GM21360 (cell line): ENCODE results near the gene CTTN.

Experiments used
- ATAC-seq: cut with Tn5 transposase; IDR thresholded peaks from one replicate; pipeline ENCODE4 v1.9.1; 2021; ENCODE audit warnings: mild to moderate bottlenecking, moderate library complexity; ENCODE audit not compliant: unreplicated experiment

Gene CTTN

DNA sequence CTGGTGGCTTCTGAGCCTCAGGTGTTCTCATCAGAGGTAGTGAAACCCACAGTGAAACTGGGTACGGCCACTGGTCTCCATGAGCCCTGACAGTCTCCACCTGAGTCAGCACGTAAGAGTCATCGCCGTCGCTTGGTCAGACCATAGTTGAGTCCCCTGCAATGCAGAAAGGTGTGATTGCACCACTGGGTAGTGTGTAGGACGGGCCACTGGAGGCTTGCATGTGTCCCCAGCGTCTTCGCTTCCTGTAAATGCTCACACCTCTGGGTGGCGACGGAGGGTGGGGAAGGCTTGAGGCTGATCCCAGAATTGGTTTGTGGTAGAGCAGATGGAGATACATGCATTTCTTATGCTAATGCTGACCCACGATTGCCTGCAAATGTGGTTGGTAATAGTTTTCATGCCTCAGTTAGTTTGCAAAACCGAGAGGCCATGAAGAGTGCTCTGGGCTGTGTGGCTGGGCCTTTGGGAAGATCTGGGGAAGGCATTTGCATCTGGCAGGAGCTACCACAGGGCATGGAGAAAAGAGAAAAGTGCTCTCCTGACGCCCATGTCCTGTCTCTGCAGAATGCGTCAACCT, 26.5 kb downstream of the CTTN start:
- no peak for ATAC-seq

DNA sequence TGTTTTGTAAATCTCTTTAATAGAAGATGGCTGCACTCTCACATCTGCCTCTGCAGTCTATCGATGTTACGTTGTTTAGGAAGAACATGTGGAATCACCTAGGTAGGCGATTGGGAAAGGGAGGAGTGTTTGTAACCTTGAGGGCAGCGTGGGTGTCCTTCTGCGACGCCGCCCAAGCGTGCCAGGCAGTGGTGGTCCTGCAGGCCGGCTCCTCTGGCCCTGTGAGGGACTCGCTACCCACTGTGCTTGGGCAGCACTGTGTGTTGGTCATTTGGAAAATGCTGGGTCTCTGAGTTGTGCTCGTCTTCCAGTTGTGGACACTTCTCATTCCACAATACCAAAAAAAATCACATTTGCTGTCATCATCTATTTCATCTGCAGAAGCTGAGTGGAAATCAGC, 29.1 kb downstream of the CTTN start:
- no peak for ATAC-seq

DNA sequence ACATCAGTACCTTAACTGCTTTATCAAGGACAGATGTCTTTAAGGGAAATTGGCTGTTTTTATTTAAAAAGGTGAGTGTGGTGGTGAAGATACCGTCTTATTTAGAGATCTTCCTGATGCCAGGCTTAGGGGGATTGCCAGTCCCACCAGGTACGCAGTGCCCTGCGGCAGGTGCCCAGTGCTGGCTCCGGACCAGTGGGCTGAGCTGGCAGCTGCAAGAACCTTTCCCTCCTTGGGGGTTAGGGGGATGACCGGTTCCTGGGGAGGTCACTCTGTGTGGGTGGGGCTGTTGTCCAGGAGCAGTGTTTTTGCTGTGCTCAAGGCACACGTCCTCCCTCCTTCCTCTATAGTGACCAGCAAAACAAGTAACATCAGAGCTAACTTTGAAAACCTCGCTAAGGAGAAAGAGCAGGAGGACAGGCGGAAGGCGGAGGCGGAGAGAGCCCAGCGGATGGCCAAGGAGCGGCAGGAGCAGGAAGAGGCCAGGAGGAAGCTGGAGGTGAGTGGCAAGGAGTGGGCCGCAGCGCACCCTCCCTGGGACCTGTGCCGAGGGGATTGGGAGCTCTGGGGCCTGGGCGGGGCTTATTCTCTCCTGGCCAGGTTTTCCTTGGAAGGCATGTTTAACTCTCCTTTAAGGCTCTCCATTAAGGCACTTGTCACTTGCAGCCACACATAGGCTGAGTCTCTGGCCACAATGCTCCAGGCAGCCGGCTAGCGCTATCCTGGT, 30.5 kb downstream of the CTTN start:
- ATAC-seq: no peak

DNA sequence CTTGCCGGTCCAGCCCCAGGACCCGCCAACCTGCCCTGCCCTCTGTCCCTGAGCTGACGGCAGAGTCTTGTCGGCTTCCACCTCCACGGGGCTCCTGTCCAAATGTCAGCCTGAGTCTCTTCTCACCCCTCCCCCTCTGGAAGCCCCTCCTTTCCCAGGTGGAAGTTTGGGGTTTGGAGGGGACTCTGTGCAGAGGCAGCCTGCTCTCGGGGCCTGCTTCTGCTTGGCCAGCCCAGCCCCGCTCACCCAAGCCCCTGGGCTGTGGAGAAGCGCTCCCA, 31.0 kb downstream of the CTTN start:
- ATAC-seq: no peak

DNA sequence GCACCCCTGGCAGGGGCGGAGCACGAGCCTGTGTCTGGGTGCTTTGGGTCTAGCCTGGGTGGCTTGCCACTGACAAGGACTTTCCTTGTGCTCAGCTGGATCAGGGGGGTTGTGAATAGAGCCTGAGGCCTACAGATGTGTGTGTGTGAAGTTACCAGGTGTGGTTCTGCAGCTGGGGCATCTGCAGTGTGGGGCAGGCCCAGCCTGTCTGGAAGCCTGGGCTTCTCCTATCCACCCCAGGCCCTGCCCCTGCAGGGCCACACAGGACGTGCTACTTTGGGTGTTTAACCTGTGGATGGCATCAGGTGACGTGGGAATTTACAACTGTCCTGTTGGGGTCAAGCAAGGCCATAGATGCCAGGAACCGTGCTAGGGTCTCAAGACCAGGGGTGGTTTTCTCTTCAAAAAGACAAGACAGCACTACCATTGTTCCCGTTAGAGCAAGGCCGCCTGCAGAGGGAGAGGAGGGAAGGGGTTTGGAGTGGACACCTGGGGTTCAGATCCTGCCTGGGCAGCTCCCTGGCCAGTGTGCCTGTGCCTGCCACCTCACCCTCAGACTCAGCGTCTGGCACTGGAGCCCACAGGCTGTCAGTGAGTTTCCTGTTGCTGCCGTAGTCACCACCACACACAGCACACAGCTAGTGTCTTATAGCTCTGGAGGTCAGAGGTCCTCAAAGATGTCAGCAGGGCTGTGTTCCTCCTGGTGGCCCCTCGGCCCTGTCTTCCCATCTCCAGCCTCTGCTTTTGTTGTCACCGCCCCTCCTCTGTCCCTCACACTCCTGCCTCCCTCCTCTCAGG, 31.6 kb downstream of the CTTN start:
- no peak for ATAC-seq

DNA sequence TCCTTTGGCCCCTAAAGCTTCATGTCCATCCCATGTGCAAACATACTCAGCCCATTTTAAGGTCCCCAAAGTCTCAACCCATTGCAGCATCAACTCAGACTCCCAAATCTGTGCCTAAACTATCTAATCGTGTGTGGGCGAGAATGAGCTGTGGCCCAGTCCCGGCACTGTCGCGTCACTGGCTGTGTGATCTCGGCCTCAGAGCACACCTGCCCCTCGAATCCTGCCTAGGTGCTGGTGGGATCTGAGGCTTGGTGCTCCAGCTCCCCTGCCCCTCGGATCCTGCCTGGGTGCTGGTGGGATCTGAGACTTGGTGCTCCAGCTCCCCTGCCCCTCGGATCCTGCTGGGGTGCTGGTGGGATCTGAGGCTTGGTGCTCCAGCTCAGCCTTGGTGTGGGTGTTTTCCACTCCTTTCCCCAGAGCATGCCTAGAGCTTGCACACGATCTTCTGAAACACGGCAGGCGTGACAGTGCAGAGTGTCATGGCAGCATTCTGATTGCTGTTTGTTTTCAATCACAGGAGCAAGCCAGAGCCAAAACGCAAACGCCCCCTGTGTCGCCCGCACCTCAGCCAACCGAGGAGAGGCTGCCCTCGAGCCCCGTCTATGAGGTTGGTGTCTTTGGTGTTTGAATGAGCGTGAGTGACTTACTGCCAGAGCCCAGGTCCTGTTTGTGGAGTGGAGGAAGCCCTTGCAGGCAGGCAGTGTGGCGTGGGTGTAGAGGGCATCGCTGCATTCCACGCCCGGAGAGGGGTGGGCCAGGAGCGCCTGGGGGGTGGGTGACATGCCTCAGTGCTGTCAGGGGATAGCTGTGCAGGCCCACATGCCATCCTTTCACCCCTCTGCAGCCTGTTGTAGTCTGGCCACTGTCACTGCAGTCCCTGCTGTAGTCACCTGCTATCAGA, 32.6 kb downstream of the CTTN start:
- ATAC-seq: no peak

DNA sequence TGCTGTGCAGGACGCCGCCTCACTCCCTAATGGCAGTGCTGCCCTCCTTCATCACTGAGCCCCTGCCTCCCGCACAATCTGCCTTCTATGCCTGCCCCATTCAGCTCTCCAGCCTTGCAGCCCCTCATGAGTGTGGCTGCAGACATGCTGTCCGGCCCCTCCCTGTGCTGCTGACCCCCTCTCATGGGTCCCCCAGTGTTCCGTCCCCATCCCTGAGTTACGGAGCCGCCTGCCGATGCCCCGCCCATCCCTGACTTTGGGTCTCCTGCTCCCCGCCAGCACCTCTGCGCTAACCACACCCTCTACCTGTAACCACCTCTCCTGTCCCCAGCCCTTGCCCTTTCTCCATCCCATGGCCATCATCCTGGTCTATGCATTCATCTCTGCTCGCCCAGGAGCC, 33.3 kb downstream of the CTTN start:
- no peak for ATAC-seq

DNA sequence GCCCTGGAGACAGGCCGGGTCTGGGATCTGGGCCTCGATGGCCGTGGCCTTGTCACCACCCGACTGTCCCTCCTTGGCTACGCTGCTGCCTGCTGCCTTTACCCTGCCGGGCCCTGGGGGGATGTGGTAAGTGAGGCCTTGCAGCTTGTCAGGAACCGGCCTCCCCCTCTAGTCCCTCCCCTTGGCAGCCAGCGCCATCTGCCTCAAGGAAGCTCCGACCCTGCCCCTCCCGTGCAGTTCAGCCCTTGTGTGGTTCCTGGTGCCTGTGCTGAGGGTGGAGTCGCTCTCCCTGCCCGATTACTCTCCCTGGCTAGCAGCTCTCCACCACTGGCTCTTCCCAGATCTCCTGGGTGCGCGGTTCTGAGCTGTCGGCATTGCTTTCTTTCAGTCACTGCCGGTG, 33.7 kb downstream of the CTTN start:
- no peak for ATAC-seq

DNA sequence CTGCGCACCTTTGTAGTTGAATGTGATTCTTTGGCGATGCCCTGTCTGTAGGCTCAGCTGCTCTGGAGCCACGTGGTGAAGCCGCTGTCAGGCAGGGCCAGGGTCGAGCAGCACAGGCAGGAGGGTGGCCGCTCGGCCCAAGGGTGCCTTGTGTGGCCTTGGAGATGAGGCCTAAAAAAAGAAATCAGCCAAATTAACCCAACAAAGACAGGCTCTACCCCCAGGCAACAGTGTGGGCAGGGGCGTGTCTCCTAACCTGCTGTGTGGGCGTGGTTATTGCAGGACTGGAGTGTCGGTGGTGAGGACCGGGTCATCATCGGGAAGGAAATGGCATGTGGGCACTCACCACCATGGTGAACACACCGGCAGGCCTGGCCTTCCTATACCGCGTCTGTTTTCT, 34.3 kb downstream of the CTTN start:
- no peak for ATAC-seq

DNA sequence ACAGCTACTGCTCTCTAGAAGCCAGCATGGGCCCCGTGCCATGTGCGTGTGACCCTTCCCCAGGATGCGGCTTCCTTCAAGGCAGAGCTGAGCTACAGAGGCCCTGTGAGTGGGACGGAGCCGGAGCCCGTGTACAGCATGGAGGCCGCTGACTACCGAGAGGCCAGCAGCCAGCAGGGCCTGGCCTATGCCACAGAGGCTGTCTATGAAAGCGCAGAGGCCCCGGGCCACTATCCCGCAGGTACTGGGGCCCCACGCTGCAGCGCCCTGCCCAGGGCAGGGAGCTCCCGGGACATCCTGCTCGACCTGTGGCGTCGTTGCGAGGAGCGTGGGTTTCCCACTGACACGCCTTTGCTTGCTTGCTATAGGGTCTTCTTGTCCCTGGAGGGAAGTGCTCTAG, 34.7 kb downstream of the CTTN start:
- ATAC-seq: no peak

DNA sequence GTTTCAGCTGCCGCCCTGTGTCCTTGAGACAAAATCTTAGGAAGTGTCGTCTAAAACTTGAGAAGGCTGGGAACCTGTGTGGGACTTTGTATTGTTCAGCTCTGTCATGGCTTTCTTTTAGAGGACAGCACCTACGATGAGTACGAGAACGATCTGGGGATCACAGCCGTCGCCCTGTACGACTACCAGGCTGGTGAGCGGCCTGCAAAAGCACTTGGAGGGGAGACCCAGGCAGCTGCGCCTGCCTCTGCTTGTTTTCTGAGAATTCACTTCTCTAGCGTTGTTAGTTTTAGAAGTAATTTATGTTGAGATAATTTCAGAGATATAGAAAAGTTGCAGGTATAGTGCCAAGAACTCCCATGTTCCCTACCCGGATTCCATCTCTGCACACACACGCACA, 35.2 kb downstream of the CTTN start:
- ATAC-seq: no peak

DNA sequence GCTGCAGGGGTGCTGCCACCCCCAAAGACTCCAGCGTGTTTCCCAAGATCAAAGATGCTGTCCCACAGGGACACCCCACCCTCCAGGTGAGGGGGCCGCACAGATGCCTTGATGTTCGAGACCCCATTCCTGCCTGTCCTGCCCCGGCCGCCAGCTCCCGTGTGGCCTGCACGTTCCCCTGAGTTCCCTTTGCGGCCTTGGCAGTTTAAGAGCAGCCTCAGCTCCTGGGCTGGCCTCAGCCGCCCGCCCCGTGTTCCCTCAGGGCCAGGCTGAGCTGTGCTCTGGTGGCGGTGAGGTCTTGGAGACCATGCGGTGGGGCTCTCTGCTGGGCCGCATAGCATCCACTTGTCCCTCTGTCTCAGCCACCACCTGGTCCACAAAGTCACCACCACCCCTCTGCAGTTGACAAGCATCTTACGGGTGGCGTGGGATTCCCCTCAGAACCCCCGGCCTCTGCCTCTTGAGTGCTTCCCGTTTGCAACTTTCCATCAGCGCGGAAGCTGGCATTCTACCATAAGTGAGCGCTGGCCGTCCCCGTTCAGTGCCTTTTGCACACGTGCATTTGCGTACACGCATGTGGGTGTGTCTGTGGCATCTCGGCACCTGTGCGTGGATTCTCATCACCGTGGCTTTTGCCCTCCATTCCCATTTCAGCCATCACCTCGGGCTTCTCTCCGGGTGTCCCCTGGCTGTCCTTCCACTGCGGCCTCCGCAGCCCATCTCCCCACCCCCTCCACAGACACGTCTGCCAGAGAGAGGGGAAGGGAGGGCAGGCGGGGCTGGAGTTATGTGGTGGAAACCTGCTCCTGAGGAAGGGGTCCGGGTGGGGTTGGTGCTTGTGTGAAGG, 35.9 kb downstream of the CTTN start:
- no peak for ATAC-seq

DNA sequence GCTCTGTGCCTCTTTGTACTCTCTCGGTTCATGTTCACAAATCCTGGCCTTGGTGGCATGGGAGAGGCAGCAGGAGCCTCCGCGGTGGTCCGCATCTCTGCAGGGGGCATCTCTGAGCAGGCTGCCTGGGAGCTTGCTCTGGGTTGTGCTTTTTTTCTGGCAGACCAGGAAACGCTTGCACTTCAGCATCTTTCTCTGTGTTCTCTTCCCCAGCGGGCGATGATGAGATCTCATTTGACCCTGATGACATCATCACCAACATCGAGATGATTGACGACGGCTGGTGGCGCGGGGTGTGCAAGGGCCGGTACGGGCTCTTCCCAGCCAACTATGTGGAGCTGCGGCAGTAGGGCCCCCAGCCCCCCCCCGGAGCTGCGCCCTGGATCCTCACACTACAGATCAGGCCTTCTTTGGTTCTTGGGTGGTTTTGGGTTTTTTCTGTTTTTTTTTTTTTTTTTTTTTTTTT, 36.5 kb downstream of the CTTN start:
- no peak for ATAC-seq

DNA sequence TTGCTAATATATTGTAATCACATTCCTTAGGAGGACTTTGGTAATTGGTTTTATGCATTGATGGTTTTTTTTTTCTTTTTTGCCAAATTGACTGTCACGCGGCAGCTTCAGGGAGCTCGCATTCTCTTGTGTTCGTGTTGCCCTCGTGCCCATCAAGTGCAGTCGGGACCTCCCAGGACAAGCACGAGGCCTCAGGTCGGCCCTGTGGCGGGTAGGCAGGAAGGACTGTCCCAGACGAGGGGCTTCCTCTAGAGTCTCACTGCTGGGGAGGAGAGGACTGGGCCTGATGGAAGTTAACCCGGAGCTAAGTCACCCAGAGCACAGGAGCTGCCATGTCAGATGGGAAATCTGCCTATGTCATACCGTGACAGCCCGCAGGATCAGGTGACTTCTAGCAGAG, 37.0 kb downstream of the CTTN start:
- ATAC-seq: no peak

DNA sequence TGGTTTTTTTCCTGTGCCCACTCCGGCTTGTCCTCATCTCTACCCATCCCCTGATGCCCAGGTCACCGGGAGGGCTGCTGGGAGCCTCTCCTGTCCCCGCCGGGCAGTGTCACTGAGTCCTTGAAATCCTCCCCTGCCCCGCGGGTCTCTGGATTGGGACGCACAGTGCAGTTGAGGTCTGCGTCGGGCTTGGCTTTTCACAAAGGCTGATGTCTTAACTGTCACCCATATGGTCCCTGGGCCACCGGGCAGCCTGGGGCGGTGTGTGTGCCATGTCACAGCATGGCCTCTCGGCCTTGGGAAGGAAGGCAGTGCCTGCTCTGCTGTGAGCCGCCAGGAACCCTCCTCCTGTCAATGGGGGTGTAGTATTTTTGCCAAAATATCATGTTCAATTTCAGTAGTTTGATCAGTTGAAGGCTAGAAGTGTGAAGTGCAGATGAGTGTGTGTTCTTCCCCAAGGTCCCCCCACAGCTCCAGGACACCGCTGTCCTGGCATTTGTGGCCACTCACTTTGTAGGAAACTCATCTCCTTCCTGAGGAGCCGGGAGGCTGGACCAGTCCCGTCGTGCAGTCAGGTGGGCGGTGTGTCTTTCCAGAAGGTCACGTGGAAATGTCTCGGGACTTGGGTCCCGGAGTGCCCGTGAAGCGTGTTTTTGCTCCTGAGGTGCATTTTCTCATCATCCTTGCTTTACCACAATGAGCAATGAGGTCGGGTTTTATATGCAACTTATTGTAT, 37.6 kb downstream of the CTTN start:
- ATAC-seq: no peak

DNA sequence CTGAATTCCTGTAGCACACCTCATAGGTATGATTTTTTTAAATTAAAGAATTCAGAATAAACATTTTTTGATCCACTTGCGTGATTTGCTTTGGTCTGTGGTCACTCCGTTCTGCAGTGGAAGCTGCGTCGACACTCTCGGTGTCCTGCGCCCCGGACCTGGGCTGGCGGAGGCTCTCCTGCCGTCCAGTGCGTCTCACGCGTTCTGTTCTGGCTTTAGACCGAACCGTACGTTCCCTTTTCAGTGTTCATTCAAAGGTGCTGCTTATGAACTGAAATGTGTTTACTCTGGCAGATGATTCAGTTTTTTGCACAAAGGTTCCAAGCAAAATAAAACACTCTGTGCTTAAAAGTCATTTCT, 38.2 kb downstream of the CTTN start:
- ATAC-seq: no peak

DNA sequence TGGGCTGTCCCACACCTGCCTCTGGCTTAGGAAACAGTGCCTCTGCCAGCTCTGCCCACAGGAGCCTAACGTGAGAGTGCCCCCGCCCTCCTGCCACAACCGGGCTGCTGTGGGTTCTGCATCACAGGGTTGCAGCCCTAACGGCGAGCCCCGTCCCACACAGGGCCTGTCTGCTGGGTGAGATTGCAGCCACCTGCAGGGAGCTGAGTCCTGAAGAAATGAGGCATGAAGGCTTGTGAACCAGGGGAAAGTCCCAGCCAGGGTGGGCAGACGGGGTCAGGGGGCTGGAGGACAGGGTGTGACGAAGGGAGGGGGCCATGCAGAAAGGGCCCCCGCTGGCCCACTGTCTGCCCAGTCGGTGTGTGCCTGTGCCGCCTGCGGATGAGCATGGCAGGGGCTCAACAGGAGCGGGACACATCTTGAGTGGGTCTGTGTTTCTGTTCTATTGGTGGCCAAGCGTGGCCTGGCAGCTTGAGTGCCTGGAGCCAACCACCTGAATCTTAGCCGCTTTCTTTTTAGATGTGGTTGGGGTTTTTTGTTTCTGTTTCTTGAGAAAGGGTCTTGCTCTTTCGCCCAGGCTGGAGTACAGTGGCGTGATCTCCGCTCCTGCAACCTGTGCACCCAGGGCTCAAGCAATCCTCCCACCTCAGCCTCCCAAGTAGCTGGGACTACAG, 38.9 kb downstream of the CTTN start:
- ATAC-seq: peak; percentile 60

DNA sequence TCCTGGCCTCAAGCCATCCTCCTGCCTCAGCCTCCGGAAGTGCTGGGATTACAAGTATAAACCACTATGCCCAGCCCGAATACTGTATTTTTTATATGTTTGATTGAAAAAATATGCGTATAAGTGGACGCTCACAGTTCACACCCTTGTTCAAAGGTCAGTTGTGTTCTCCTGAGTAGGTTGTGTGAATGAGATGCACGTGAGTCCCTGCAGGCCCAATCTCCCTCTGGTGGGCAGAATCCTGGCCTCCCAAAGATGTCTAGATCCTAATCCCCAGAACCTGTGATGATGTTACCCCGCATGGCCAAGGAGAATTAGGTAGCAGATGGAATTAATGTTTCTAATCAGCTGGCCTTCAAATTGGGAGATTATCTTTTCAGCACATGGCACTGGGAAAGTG, 41.9 kb downstream of the CTTN start:
- no peak for ATAC-seq

DNA sequence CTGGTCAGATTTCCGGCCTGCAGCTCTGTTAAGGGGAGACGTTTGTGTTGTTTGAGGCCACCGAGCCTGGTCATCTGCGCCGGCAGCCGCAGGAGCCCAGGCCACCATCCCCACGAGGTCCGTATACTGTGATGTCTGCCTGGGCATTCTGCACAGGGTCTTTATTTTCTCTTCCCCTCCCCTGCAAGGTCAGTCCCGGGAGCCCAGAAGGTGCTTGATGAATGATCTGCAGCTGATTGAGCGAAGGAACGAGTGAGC, 45.4 kb downstream of the CTTN start:
- no peak for ATAC-seq

DNA sequence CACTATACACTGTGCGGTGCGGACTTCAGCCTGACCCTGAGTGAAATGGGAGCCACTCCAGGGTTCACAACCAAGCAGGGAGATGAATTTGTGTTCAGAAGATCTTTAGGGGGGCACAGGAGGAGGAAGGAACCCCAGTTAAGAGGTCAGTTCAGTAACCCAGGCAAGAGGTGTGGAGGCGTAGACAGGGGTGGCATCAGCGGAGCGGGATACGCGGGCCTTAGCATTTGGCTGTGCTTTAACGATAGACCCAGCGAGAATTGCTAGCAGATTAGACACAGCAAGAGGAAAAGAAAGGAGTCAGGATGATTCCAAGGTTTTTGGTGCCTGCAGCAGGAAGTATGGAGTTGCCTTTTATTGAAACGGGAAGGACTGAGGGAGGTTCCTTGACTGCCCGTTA, 46.8 kb downstream of the CTTN start:
- ATAC-seq: no peak
